Measurements from ENCODE around the gene PYGB.

The PYGB gene

DNA sequence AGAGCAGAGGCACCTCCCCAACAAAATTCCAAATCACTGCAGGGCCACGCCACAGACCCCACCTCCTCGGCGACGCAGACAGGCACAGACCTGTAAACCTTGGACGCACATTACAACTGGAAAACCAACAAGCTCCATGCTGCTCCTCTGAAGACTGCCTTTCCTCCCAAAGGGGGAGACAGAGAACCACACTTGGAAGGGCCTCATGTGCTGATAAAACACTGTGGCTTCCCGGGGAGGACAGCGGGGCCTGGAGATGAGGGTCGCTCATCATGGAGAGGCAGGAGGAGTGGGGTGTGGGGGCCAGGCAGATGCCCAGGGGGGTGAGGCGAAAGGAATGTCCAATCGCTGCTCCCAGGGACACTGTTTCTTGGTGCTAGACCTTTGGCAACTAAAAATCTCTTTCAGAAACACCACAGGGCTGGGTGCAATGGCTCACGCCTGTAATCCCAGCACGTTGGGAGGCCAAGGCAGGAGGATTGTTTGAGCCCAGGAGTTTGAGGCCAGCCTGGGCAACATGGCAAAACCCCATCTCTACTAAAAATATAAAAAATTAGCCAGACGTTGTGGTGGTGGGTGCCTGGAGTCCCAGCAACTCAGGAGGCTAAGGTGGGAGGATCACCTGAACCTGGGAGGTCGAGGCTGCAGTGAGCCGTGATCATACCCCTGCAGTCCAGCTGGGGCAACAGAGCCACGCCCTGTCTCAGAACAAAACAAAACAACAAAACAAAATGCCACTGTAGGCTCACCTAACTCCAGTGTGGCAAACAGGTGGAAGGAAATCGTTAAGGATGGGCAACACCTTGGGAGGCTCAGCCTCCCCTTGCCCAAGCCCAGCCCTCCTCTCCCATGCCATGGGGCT is 88.9 kb downstream of the PYGB start:
- no peak for DNase-seq (ENCODE audit: low spot score)

- DNase-seq (ENCODE audit: low spot score), result no peak
These were observed 90.5 kb downstream of the PYGB start for GRCh38 chr20:25338112-25339023.

DNA sequence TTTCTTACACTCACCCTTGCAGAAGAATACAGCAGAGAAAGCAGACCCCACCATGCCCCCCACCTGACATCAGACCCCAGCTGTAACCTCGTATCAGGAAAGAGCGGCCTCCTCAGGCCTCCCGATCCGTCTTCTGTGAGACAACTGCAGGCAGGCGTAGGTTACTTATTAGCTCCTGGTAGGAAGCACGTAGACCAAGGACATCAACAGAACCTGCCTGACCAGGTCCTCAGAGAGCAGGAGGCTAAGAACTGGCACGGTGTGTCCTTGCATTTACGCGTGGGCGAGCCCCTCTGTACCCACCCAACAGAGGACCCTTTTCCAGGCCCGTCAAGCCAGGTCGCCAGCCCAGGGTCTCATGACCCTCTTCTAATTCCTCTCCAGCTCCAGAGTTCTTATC is 91.7 kb downstream of the PYGB start:
- no peak for DNase-seq (ENCODE audit: low spot score)

DNA sequence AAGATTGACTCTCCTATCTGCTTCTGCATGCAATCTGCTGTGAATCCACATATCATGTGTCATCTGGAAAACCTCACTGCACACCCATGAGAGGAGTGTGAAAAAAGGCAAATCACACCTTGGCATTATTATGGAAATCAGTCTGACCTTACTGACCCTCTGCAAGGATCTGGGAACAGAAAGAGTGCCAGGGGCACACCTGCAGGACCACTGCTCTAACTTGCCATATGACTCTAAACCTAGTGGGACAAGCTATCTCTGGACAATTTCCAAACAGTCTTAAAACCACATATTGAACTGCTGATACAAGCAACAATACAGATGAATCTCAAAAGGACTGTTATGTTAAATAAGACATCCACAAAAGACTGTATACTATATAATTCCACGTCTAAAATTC is 92.5 kb downstream of the PYGB start:
- DNase-seq (ENCODE audit: low spot score), result no peak

DNA sequence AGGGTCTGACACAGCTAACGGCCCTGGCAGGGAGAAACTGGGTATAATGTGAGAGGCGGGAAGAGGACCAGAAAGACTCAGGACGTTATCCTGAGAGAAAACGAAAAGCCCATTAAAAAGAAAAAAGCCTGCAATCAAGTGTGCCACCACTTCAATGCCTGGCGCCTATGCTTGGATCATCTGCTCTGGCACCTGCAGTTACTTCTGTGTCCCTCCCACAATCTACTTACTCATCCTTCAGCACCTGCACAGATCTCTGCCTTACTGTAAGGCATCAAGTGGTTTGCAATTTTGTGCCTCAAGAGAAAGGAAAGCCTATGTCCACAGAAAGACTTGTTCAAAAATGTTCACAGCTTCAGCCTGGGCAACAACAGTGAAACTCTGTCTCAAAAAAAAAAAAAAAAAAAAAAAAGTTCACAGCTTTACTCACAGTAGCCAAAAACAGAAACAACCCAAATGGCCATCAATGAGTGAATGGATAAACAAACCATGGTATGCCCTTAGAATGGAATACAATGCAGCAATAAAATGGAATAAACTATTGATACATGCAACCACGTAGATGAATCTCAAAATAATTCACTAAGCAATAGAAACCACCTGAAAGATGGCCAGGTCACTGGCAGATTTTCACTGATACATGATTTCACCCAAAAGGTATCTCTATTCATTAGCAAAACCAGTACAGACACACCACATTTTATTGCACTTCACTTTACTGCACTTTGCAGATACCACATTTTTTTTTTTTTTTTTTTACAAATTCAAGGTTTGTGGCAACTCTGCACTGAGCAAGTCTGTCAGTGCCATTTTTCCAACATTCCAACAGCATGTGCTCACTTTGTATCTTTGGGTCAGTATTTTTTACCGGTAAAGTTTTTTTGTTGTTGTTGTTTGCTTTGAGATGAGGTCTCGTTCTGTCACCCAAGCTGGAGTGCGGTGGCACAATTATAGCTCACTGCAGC is 94.1 kb downstream of the PYGB start:
- no peak for DNase-seq (ENCODE audit: low spot score)

DNA sequence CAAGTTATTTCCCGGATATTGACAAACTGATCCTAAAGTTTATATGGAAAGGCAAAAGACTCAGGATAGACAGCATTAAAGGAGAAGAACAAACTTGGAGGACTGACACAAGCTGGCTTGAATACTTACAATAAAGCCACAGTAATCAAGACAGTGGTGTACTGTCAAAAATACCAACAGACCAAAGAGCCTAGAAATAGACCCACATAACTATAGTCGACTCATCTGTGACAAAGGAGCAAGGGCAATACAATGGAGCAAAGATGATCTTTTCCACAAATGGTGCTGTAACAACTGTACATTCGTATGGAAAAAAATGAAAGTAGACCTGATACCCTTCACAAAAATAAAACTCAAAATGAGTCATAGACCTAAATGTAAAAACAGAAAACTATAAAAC is 96.7 kb downstream of the PYGB start:
- no peak for DNase-seq (ENCODE audit: low spot score)

DNA sequence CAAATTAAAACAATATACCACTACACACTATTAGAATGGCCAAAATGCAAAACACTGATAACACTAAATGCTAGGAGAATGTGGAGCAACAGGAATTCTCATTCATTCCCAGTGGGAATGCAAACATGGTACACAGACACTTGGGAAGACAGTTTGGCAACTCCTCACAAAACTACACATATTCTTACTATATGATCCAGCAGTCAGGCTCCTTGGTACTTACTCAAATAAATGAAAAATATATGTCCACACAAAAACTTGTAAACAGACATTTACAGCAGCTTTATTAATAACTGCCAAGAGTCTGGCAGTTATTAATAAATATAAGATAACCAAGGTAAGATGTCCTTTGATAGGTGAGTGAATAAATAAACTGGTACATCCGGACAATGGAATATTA is 97.8 kb downstream of the PYGB start:
- DNase-seq (ENCODE audit: low spot score), result no peak

GRCh38 chr20:25346349-25346748 is 98.5 kb downstream of the PYGB start:
- no peak for DNase-seq (ENCODE audit: low spot score)
